NCI-H146 treated with DMSO at 0.1 percent for 48 hours (cell line): ENCODE measurements around the gene HEMGN.
"Not testable (repeated sequence)": the region's sequence is repeated elsewhere in the genome, so short reads cannot be mapped to it uniquely, and the experiment has no call there.

Source experiments
- DNase-seq: peaks from one replicate; lab custom pipeline; 2025; ENCODE audit not compliant: unreplicated experiment; lab: John Stamatoyannopoulos, UW

The HEMGN gene

GRCh38 chr9:97966493-97966892, 28.5 kb upstream of the HEMGN start:
- DNase-seq = no peak

- no peak for DNase-seq
These were observed 26.9 kb upstream of the HEMGN start for GRCh38 chr9:97964901-97965300.

DNA sequence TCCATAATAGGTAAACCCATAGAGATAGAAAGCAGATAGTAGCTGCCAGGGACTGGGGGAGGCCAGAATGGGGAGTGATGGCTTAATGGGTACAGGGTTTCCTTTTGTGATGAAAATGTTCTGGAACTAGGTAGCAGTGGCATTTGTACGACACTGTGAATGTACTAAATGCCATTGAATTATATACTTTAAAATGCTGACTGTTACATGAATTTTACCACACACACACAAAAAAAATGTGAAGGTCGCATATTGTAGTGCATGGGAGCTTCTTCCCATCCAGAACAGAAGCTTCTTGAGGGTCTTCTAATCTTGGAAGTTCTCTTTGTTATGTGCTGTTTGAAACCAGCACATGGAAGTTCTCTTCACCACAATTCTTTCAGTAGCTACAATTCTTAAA, 25.3 kb upstream of the HEMGN start:
- DNase-seq = no peak

- DNase-seq = no peak
These were observed 24.6 kb upstream of the HEMGN start for GRCh38 chr9:97962575-97962974.

- DNase-seq = no peak
These were observed 24.2 kb upstream of the HEMGN start for GRCh38 chr9:97962136-97962535.

DNA sequence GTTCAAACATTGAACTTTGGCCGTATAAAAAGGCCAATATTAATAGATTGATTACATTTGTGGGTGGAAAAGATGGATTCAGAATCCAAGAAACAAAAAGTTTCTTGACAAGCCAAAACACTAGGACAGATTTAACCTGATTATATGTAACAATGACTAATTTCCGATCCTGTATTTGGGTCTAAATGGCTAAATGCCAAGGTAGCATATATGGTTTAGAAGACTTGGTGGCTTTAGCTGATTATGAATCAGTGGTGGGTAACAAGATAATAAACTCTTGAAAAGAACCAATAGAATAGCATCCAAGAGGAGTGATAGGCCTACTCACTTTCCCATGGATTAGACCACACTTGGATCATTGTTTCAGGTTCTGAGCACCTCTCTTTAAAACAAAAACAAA, 23.4 kb upstream of the HEMGN start:
- DNase-seq = no peak

- DNase-seq = not testable (repeated sequence)
These were observed 22.8 kb upstream of the HEMGN start for GRCh38 chr9:97960678-97961328.

DNA sequence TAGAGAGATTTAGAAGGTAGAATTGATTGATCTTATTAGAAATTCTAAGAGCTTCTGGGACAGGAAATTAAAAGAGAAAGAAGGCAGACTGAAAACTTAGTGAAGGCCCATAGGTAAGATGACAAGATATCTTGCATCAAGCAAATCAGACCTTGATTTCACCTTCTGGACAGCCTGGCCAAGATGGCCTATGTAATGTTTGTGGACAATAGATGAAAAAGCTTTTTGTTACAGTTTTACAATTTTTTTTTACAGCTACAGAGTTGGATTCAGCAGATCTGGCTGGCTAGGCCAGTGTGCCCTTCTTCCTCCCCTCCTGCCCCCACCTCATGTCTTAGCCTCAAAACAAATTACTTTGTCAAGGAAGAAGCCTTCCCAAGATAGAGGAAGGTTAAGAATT, 21.6 kb upstream of the HEMGN start:
- no peak for DNase-seq

- no peak for DNase-seq
These were observed 21.0 kb upstream of the HEMGN start for GRCh38 chr9:97958812-97959511.

DNA sequence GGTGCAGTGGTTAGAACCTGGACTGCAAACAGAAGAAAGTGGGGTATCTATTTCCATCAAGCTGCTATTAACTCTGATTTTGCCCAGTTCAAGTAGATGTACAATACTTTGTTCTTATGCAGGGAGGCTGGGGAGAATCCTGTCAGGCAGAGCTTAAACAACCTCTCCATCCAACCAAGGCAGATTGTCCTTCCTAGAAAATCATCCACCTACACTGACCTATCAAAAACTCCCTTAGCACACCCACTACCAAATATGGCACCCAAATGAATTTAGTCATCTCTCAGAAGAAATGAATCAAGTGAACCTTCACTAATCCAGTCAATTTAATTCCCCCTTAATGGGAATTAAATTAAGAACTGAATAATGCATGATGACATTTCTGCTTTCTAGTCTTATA, 18.4 kb upstream of the HEMGN start:
- no peak for DNase-seq

DNA sequence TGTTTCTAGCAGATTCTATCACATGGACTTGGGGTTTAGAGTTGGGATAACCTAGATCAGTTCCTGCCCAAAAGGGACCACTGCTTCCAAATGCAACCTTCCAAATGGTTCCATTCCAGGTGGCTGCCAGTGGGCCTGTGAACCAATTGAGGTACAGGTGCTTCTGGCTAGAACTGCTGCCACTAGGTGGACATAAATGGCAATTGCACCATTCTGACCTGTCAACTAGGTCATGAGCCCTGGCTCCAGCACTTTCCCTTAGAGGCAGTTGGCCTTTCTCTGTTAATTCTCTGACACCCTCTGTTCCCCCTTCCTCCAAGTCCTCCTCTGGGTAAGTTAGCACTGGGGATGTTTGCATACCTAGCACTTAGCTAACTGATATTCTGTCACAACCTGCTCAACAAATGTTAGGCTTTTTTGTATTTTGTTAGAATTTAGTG, 16.6 kb upstream of the HEMGN start:
- DNase-seq = peak; percentile 43

DNA sequence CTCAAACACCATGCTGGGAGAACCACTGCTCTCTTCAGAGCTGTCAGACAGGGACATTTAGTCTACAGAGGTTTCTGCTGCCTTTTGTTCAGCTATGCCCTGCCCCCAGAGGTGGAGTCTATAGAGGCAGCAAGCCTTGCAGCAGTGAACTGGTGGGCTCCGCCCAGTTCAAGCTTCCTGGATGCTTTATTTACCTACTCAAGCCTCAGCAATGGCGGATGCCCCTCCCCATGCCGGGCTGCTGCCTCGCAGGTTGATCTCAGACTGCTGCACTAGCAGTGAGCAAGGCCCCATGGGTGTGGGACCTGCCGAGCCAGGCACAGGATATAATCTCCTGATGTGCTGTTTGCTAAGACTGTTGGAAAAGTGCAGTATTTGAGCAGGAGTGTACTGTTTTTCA, 12.9 kb upstream of the HEMGN start:
- not testable (repeated sequence) for DNase-seq

GRCh38 chr9:97947094-97947493, 9.1 kb upstream of the HEMGN start:
- not testable (repeated sequence) for DNase-seq

- not testable (repeated sequence) for DNase-seq
These were observed 7.5 kb upstream of the HEMGN start for GRCh38 chr9:97945470-97945869.

DNA sequence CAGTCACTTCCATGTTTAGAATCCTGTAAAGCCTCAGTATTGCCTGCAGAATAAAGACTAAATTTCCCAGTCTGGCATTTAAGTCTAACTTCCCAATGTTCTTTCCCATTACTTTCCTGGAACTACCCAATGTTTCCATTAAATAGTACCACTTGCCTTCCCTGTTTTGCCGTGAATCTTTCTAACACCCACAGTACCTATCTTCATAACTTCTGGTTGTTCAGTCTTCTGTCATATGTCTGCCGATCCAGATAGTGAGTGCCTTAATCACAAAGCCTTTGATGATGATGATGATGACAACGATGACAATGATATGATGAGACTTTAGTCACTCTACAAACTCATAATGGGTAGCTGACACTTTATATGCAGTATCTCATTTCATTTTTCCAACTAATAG, 6.6 kb upstream of the HEMGN start:
- DNase-seq = no peak

GRCh38 chr9:97943308-97943855, 5.4 kb upstream of the HEMGN start:
- no peak for DNase-seq

GRCh38 chr9:97941323-97941722, 3.4 kb upstream of the HEMGN start:
- no peak for DNase-seq

- DNase-seq = no peak
These were observed 2.8 kb upstream of the HEMGN start for GRCh38 chr9:97940741-97941140.

DNA sequence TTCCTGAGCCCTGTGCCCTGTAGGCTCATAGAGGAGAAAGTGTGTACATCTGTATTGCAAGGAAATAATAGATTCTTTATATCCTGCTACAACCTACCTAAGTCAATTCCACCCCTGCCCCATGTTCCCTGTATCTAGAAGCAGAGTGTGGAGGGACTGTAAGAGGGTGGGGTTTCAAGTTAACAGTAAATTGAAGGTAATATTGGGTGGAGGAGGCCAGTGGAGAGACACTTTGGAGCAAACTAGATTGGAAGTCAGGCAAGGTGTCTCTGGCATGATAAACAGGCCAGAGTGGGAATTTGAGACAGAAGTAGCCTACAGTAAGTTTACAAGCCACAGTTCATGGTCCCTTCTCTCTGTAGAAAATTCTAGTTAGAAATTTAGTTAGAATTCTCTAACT, 2.3 kb upstream of the HEMGN start:
- no peak for DNase-seq

GRCh38 chr9:97936998-97937397, 974 bp downstream of the HEMGN start:
- DNase-seq = no peak

- no peak for DNase-seq
These were observed 2.7 kb downstream of the HEMGN start for GRCh38 chr9:97935276-97935675.

GRCh38 chr9:97934321-97935115, 3.5 kb downstream of the HEMGN start:
- peak; percentile 38 for DNase-seq
